ENCODE measurements around the gene ZNF263. TPM values are rescaled to one million over a fixed set of nuclear protein-coding genes. Genes with fewer than 3 reads are reported as not detected.

Gene ZNF263
- total RNA-seq, 1 donor: 30.6 TPM

GRCh38 chr16:3295783-3296182 is 12.5 kb downstream of the ZNF263 start:
- no peak for TF ChIP-seq CTCF (IDR thresholded peaks at IDR 0.05; ENCODE audit: insufficient read depth, low read length)
- no peak overlapping the region for H3K4me3 ChIP-seq (ENCODE audit: low read depth, low read length)
- DNase-seq (ENCODE audit: low read depth): no peak

GRCh38 chr16:3304370-3304769 is 21.1 kb downstream of the ZNF263 start:
- TF ChIP-seq CTCF (IDR thresholded peaks at IDR 0.05; ENCODE audit: insufficient read depth, low read length): no peak
- peak overlapping the region; percentile 83 for H3K4me3 ChIP-seq (ENCODE audit: low read depth, low read length)
- DNase-seq (ENCODE audit: low read depth): peak; percentile 12

- H3K4me3 ChIP-seq (ENCODE audit: low read depth, low read length): peak within 1 kb of the TSS; percentile 83
- DNase-seq (ENCODE audit: low read depth): peak; percentile 86
- TF ChIP-seq CTCF (IDR thresholded peaks at IDR 0.05; ENCODE audit: insufficient read depth, low read length): no peak
Measured at GRCh38 chr16:3305109-3306068, 22.1 kb downstream of the ZNF263 start, which contains the start of the genes TIGD7 and ZNF75A. TSS of gene TIGD7 (minus strand) at chr16:3305430. CDS start at chr16:3300614, 4,816 bp downstream. TSS of gene ZNF75A (plus strand) at chr16:3305497. CDS start at chr16:3308429, 2,932 bp downstream.

- no peak for TF ChIP-seq CTCF (IDR thresholded peaks at IDR 0.05; ENCODE audit: insufficient read depth, low read length)
- H3K4me3 ChIP-seq (ENCODE audit: low read depth, low read length): peak overlapping the region; percentile 83
- DNase-seq (ENCODE audit: low read depth): no peak
Measured at GRCh38 chr16:3306078-3306477, 22.8 kb downstream of the ZNF263 start.

GRCh38 chr16:3311496-3311895 is 28.2 kb downstream of the ZNF263 start:
- TF ChIP-seq CTCF (IDR thresholded peaks at IDR 0.05; ENCODE audit: insufficient read depth, low read length): no peak
- no peak for DNase-seq (ENCODE audit: low read depth)
- H3K4me3 ChIP-seq (ENCODE audit: low read depth, low read length): no peak overlapping the region

GRCh38 chr16:3317315-3317999 is 34.2 kb downstream of the ZNF263 start:
- no peak for TF ChIP-seq CTCF (IDR thresholded peaks at IDR 0.05; ENCODE audit: insufficient read depth, low read length)
- DNase-seq (ENCODE audit: low read depth): peak; percentile 27
- H3K4me3 ChIP-seq (ENCODE audit: low read depth, low read length): no peak overlapping the region
